ENCODE data around the gene NAALADL2. TPM values are rescaled to one million over a fixed set of nuclear protein-coding genes. Genes with fewer than 3 reads are reported as not detected.

NAALADL2 gene
- polyA plus RNA-seq, 3 donors, result not detected

DNA sequence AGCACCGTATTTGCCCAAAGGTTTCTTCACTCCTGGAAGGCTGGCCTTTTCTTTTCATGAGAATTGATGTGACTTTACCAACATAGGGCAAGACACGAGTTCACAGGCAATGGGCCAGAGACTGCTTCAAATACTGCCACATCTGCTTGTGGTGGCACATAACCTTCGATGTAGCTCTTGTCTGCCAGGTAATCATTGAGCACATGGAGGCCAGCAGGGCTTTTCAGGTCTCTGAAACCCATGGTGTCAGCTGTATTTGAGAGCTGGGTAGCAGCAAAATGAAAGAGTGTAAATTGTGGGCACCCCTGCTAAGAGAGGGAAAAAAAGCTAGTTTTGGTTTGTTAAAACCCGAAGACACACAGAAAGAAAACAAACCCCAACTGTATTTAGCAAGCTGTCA, 200.7 kb downstream of the NAALADL2 start:
- no peak for TF ChIP-seq CTCF (IDR thresholded peaks at IDR 0.05)
- H3K4me3 Mint-ChIP-seq, result no peak overlapping the region
- no peak overlapping the region for H3K4me2 ChIP-seq (replicated peaks; ENCODE audit: extremely low read depth, low read length, poor library complexity, severe bottlenecking)
- no peaks in the 10 kb centered on the region for H3K79me2 ChIP-seq (ENCODE audit: insufficient read depth, low read length)
- H3K4me1 Mint-ChIP-seq, result no peaks in the 10 kb centered on the region
- H3K27ac Mint-ChIP-seq, result no peak overlapping the region
- H3K4me3 ChIP-seq (replicated peaks in 1 of 3; ENCODE audit: low read depth in 2 of 3, low read length in 3 of 3), result no peak overlapping the region
- H3K9ac ChIP-seq (ENCODE audit: insufficient read depth, low read length, poor library complexity, severe bottlenecking), result no peak overlapping the region
- H3K36me3 ChIP-seq (replicated peaks in 1 of 2; ENCODE audit: control insufficient read depth in 1 of 2, insufficient read depth in 2 of 2, low read length in 2 of 2), result no peaks in the 10 kb centered on the region
- 82% methylated on average over 3 of the region's 4 CpGs for WGBS (ENCODE audit: insufficient coverage)
- no peaks in the 10 kb centered on the region for H3K36me3 Mint-ChIP-seq
- H3K9me3 Mint-ChIP-seq, result peaks cover 7 to 21% (median 14%) of the 10 kb centered on the region in 7 donors
- intact Hi-C loops (cut with micrococcal nuclease), result no loop called here
- no peak overlapping the region for H2AFZ ChIP-seq (ENCODE audit: insufficient read depth, low read depth, low read length, poor library complexity, severe bottlenecking)
- H3K4me1 ChIP-seq (ENCODE audit: control insufficient read depth in 1 of 2, insufficient read depth in 2 of 2, low read length in 2 of 2), result no peaks in the 10 kb centered on the region
- DNase-seq, result no peak
- H3K27ac ChIP-seq (ENCODE audit: low read depth in 1 of 2, low read length in 2 of 2), result no peak overlapping the region
- H3K9me3 ChIP-seq (replicated peaks in 1 of 2; ENCODE audit: control insufficient read depth in 1 of 2, insufficient read depth in 1 of 2, low read length in 2 of 2), result peaks cover 21 to 29% of the 10 kb centered on the region in 2 donors
- H3K27me3 Mint-ChIP-seq (ENCODE audit: low read depth in 3 of 3), result peaks cover 0 to 1% (median 0%) of the 10 kb centered on the region in 3 donors
- no peaks in the 10 kb centered on the region for H4K20me1 ChIP-seq (ENCODE audit: insufficient read depth, low read length)
- no peaks in the 10 kb centered on the region for H3K27me3 ChIP-seq (ENCODE audit: control insufficient read depth in 2 of 2, insufficient read depth in 2 of 2, low read length in 2 of 2)

DNA sequence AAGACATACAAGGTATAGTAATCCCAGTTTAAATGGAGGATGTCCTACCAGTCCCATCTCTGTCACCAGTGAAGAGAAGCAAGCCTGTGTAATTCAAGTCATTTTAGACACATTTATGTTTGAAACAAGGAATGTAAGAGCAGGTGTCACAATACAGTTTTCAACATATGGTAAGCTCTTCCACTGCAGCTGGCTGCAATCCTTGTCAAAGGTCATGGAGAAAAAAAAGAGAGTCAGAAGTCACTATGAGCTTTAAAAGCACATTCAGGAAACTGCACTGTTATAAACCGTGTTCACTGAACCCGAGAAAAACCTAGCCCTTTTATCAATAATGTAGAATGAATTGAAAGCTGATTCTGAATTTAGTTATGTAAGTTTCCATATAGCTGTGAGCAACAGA, 206.4 kb downstream of the NAALADL2 start:
- H3K27me3 ChIP-seq (ENCODE audit: control insufficient read depth in 2 of 2, insufficient read depth in 2 of 2, low read length in 2 of 2), result no peaks in the 10 kb centered on the region
- no peaks in the 10 kb centered on the region for H3K4me1 Mint-ChIP-seq
- no CpG with 5 or more reads among the region's 2 CpGs for WGBS (ENCODE audit: insufficient coverage)
- intact Hi-C loops (cut with micrococcal nuclease), result no loop called here
- peaks cover 6 to 8% of the 10 kb centered on the region in 2 donors for H3K9me3 ChIP-seq (replicated peaks in 1 of 2; ENCODE audit: control insufficient read depth in 1 of 2, insufficient read depth in 1 of 2, low read length in 2 of 2)
- H3K4me2 ChIP-seq (replicated peaks; ENCODE audit: extremely low read depth, low read length, poor library complexity, severe bottlenecking), result no peak overlapping the region
- peaks cover 0 to 13% (median 3%) of the 10 kb centered on the region in 7 donors for H3K9me3 Mint-ChIP-seq
- H2AFZ ChIP-seq (ENCODE audit: insufficient read depth, low read depth, low read length, poor library complexity, severe bottlenecking), result no peak overlapping the region
- no peak overlapping the region for H3K9ac ChIP-seq (ENCODE audit: insufficient read depth, low read length, poor library complexity, severe bottlenecking)
- no peaks in the 10 kb centered on the region for H3K36me3 Mint-ChIP-seq
- no peak overlapping the region for H3K27ac Mint-ChIP-seq
- no peaks in the 10 kb centered on the region for H4K20me1 ChIP-seq (ENCODE audit: insufficient read depth, low read length)
- no peaks in the 10 kb centered on the region for H3K36me3 ChIP-seq (replicated peaks in 1 of 2; ENCODE audit: control insufficient read depth in 1 of 2, insufficient read depth in 2 of 2, low read length in 2 of 2)
- H3K4me3 ChIP-seq (replicated peaks in 1 of 3; ENCODE audit: low read depth in 2 of 3, low read length in 3 of 3), result no peak overlapping the region
- H3K79me2 ChIP-seq (ENCODE audit: insufficient read depth, low read length), result no peaks in the 10 kb centered on the region
- H3K27me3 Mint-ChIP-seq (ENCODE audit: low read depth in 3 of 3), result no peaks in the 10 kb centered on the region
- no peak for DNase-seq
- H3K4me3 Mint-ChIP-seq, result no peak overlapping the region
- no peak overlapping the region for H3K27ac ChIP-seq (ENCODE audit: low read depth in 1 of 2, low read length in 2 of 2)
- no peak for TF ChIP-seq CTCF (IDR thresholded peaks at IDR 0.05)
- no peaks in the 10 kb centered on the region for H3K4me1 ChIP-seq (ENCODE audit: control insufficient read depth in 1 of 2, insufficient read depth in 2 of 2, low read length in 2 of 2)

Measured in CD14-positive monocyte (primary cell).